Measurements from ENCODE around the gene A4GALT. TPM values are rescaled to one million over a fixed set of nuclear protein-coding genes. Genes with fewer than 3 reads are reported as not detected.

A4GALT gene
- total and polyA plus RNA-seq, 2 of the 13 experiments (the other 11 are each of a cell fraction or from before 2014, with no cell fraction given) = 0.09 to 1.1 TPM

GRCh38 chr22:42645938-42646568 lies 74.6 kb downstream of the A4GALT start (continued):
- no peak for TF ChIP-seq PCBP1 (IDR thresholded peaks at IDR 0.05; ENCODE audit: borderline replicate concordance, low read depth, low read length)
- no peak for TF ChIP-seq ZNF484 (CRISPR knock-in tag; IDR thresholded peaks at IDR 0.05; ENCODE audit: borderline replicate concordance, low read depth)
- no peak for TF ChIP-seq ZNF367 (CRISPR knock-in tag; IDR thresholded peaks at IDR 0.05; ENCODE audit: borderline replicate concordance)
- TF ChIP-seq TCF12 (IDR thresholded peaks at IDR 0.05) = no peak
- no peak for TF ChIP-seq TCF12 (CRISPR knock-in tag; IDR thresholded peaks at IDR 0.05)
- peak; percentile 82 for TF ChIP-seq MED1 (CRISPR knock-in tag; IDR thresholded peaks at IDR 0.05)
- TF ChIP-seq SP1 (IDR thresholded peaks at IDR 0.05) = no peak
- no peak for TF ChIP-seq SP1 (CRISPR knock-in tag; IDR thresholded peaks at IDR 0.05)
- TF ChIP-seq ETV6 (CRISPR knock-in tag; conservative IDR thresholded peaks at IDR 0.05) = no peak
- no peak for TF ChIP-seq ZNF441 (CRISPR knock-in tag; IDR thresholded peaks at IDR 0.05; ENCODE audit: borderline replicate concordance)
- TF ChIP-seq KDM2A (CRISPR knock-in tag; IDR thresholded peaks at IDR 0.05; ENCODE audit: borderline replicate concordance, low read depth) = no peak; the same call in 1 of the 2 replicates
- TF ChIP-seq HDAC6 (IDR thresholded peaks at IDR 0.05; ENCODE audit: low read depth, low read length) = no peak
- no peak for TF ChIP-seq KLF11 (CRISPR knock-in tag; IDR thresholded peaks at IDR 0.05)
- no peak for TF ChIP-seq CERS6 (CRISPR knock-in tag; IDR thresholded peaks at IDR 0.05)
- no peak for TF ChIP-seq SRSF9 (IDR thresholded peaks at IDR 0.05; ENCODE audit: borderline replicate concordance, insufficient read depth, low read depth, low read length, poor library complexity, severe bottlenecking)
- TF ChIP-seq ZSCAN20 (CRISPR knock-in tag; IDR thresholded peaks at IDR 0.05; ENCODE audit: borderline replicate concordance) = no peak
- no peak for TF ChIP-seq NAIF1 (CRISPR knock-in tag; IDR thresholded peaks at IDR 0.05; ENCODE audit: borderline replicate concordance)
- no peak for TF ChIP-seq ZNF580 (CRISPR knock-in tag; IDR thresholded peaks at IDR 0.05; ENCODE audit: borderline replicate concordance, low read depth)
- TF ChIP-seq ZBTB46 (CRISPR knock-in tag; IDR thresholded peaks at IDR 0.05; ENCODE audit: borderline replicate concordance) = no peak
- no peak for TF ChIP-seq JARID2 (CRISPR knock-in tag; IDR thresholded peaks at IDR 0.05; ENCODE audit: insufficient replicate concordance)
- TF ChIP-seq ZNF232 (CRISPR knock-in tag; IDR thresholded peaks at IDR 0.05; ENCODE audit: borderline replicate concordance) = no peak
- no peak for TF ChIP-seq ZNF329 (CRISPR knock-in tag; IDR thresholded peaks at IDR 0.05; ENCODE audit: low read depth)
- TF ChIP-seq ZNF768 (CRISPR knock-in tag; IDR thresholded peaks at IDR 0.05) = no peak
- TF ChIP-seq ZNF879 (CRISPR knock-in tag; IDR thresholded peaks at IDR 0.05) = no peak
- TF ChIP-seq ZNF121 (CRISPR knock-in tag; IDR thresholded peaks at IDR 0.05) = no peak
- TF ChIP-seq GATAD1 (CRISPR knock-in tag; IDR thresholded peaks at IDR 0.05) = 0 out of 2 replicates have a peak, but pooled peaks have one; percentile 12
- no peak for TF ChIP-seq ZNF143 (CRISPR knock-in tag; IDR thresholded peaks at IDR 0.05)
- no peak for TF ChIP-seq NFKB2 (CRISPR knock-in tag; IDR thresholded peaks at IDR 0.05; ENCODE audit: borderline replicate concordance)
- TF ChIP-seq ZNF598 (CRISPR knock-in tag; IDR thresholded peaks at IDR 0.05; ENCODE audit: borderline replicate concordance) = no peak
- no peak for TF ChIP-seq MED13 (CRISPR knock-in tag; IDR thresholded peaks at IDR 0.05)

All from HepG2 (cell line).